H9 (cell line): ENCODE data around the gene TPM2. TPM values are rescaled to one million over a fixed set of nuclear protein-coding genes. Genes with fewer than 3 reads are reported as not detected.

Experiments used
- DNase-seq: peaks from one replicate; pipeline ENCODE4 v3.0.0-alpha.2; 2017
- H2AFZ ChIP-seq: one replicate; pipeline ENCODE4 v1.6.1; 2013; ENCODE audit warnings: mild to moderate bottlenecking, low read length, control low read depth, moderate library complexity
- H2AK5ac ChIP-seq: 2 replicates; pipeline ENCODE4 v1.6.1; 2013; ENCODE audit warnings: low read length, control low read depth, mixed read lengths; ENCODE audit not compliant: insufficient read length
- H2BK120ac ChIP-seq: one replicate; pipeline ENCODE4 v1.6.1; 2013; ENCODE audit warnings: low read depth, mild to moderate bottlenecking, low read length, control low read depth, inconsistent platforms; ENCODE audit not compliant: poor library complexity, severe bottlenecking
- H2BK12ac ChIP-seq: 2 replicates; pipeline ENCODE4 v1.6.1; 2013; ENCODE audit warnings: low read length, control low read depth, mixed read lengths, low read depth; ENCODE audit not compliant: insufficient read length
- H2BK15ac ChIP-seq: 2 replicates; pipeline ENCODE4 v1.6.1; 2013; ENCODE audit warnings: low read depth, low read length, control low read depth
- H2BK20ac ChIP-seq: one replicate; pipeline ENCODE4 v1.6.1; 2013; ENCODE audit warnings: low read depth, mild to moderate bottlenecking, low read length, control low read depth, inconsistent platforms; ENCODE audit not compliant: poor library complexity, severe bottlenecking
- H2BK5ac ChIP-seq: 2 replicates; pipeline ENCODE4 v1.6.1; 2013; ENCODE audit warnings: low read length, control low read depth, mixed read lengths; ENCODE audit not compliant: insufficient read length
- H3K14ac ChIP-seq: 2 replicates; pipeline ENCODE4 v1.6.1; 2013; ENCODE audit warnings: low read length, control low read depth; ENCODE audit not compliant: insufficient read depth
- H3K18ac ChIP-seq: 2 replicates; pipeline ENCODE4 v1.6.1; 2013; ENCODE audit warnings: low read depth, mild to moderate bottlenecking, mixed read lengths, low read length, control low read depth; ENCODE audit not compliant: insufficient read length
- H3K23ac ChIP-seq: 2 replicates; pipeline ENCODE4 v1.6.1; 2013; ENCODE audit warnings: low read length, control low read depth, mixed read lengths, low read depth; ENCODE audit not compliant: insufficient read length
- H3K23me2 ChIP-seq: 2 replicates; pipeline ENCODE4 v1.6.1; 2013; ENCODE audit warnings: low read depth, mild to moderate bottlenecking, mixed read lengths, low read length, control low read depth; ENCODE audit not compliant: insufficient read length, poor library complexity, severe bottlenecking
- H3K27ac ChIP-seq: 2 replicates; pipeline ENCODE4 v1.5.1; 2013; ENCODE audit warnings: low read length, control low read depth, mixed read lengths, low read depth; ENCODE audit not compliant: insufficient read length
- H3K27me3 ChIP-seq: 2 replicates; pipeline ENCODE4 v1.6.1; 2013; ENCODE audit warnings: low read length, control low read depth, inconsistent platforms; ENCODE audit not compliant: insufficient read depth
- H3K4ac ChIP-seq: 2 replicates; pipeline ENCODE4 v1.6.1; 2013; ENCODE audit warnings: low read depth, mild to moderate bottlenecking, control low read depth, inconsistent platforms, low read length, moderate library complexity
- H3K4me1 ChIP-seq: 2 replicates; pipeline ENCODE4 v1.6.1; 2013; ENCODE audit warnings: low read length, control low read depth, inconsistent platforms; ENCODE audit not compliant: insufficient read depth
- H3K4me2 ChIP-seq: 2 replicates; pipeline ENCODE4 v1.6.1; 2013; ENCODE audit warnings: low read length, control low read depth, mixed read lengths; ENCODE audit not compliant: insufficient read length, insufficient read depth
- H3K56ac ChIP-seq: 2 replicates; pipeline ENCODE4 v1.6.1; 2013; ENCODE audit warnings: low read depth, mild to moderate bottlenecking, mixed read lengths, low read length, control low read depth; ENCODE audit not compliant: insufficient read length
- H3K79me1 ChIP-seq: 2 replicates; pipeline ENCODE4 v1.6.1; 2013; ENCODE audit warnings: low read depth, mild to moderate bottlenecking, moderate library complexity, low read length, control low read depth, inconsistent platforms; ENCODE audit not compliant: insufficient read depth, poor library complexity, severe bottlenecking
- H3K79me2 ChIP-seq: 2 replicates; pipeline ENCODE4 v1.6.1; 2013; ENCODE audit warnings: low read length, control low read depth, inconsistent platforms; ENCODE audit not compliant: insufficient read depth
- H3K9ac ChIP-seq: 2 replicates; pipeline ENCODE4 v1.6.1; 2013; ENCODE audit warnings: low read length, control low read depth, mixed read lengths; ENCODE audit not compliant: insufficient read length; ENCODE audit errors: extremely low read depth
- H3K9me3 ChIP-seq: one replicate; pipeline ENCODE4 v1.6.1; 2013; ENCODE audit warnings: low read depth, low read length, inconsistent platforms; ENCODE audit not compliant: control insufficient read depth
- H3T11ph ChIP-seq: one replicate; pipeline ENCODE4 v1.6.1; 2013; ENCODE audit warnings: mild to moderate bottlenecking, low read length, control low read depth, inconsistent platforms
- H4K20me1 ChIP-seq: one replicate; pipeline ENCODE4 v1.6.1; 2013; ENCODE audit not compliant: control insufficient read depth, insufficient read length, insufficient read depth
- H4K5ac ChIP-seq: 2 replicates; pipeline ENCODE4 v1.6.1; 2013; ENCODE audit warnings: low read depth, mild to moderate bottlenecking, mixed read lengths, low read length, control low read depth; ENCODE audit not compliant: insufficient read length
- H4K8ac ChIP-seq: replicated peaks from 2 replicates; pipeline ENCODE4 v1.6.1; 2013; ENCODE audit warnings: low read length, control low read depth, mixed read lengths, low read depth; ENCODE audit not compliant: insufficient read length
- H4K91ac ChIP-seq: 2 replicates; pipeline ENCODE4 v1.6.1; 2013; ENCODE audit warnings: low read depth, mild to moderate bottlenecking, moderate library complexity, mixed read lengths, low read length, control low read depth; ENCODE audit not compliant: insufficient read length
- H3K27ac Mint-ChIP-seq, 3 experiments: 2 replicates in 2 of 3; 3 replicates in 1 of 3; pipeline ENCODE4 v1.8.0; 2020 to 2021; ENCODE audit warnings: mixed read lengths in 3 of 3, mild to moderate bottlenecking in 1 of 3, moderate library complexity in 1 of 3
- H3K27me3 Mint-ChIP-seq: 2 replicates; pipeline ENCODE4 v1.8.0; 2021; ENCODE audit warnings: low read depth, mild to moderate bottlenecking, moderate library complexity, mixed read lengths
- H3K36me3 Mint-ChIP-seq, 3 experiments: 2 replicates in 2 of 3; 3 replicates in 1 of 3; pipeline ENCODE4 v1.8.0; 2020 to 2021; ENCODE audit warnings: low read depth in 3 of 3, mixed read lengths in 3 of 3; ENCODE audit not compliant: insufficient read depth in 1 of 3
- H3K4me1 Mint-ChIP-seq, 2 experiments: 2 replicates each; pipeline ENCODE4 v1.8.0; 2020; ENCODE audit warnings: mixed read lengths in 2 of 2
- H3K4me3 Mint-ChIP-seq, 2 experiments: 2 replicates in 1 of 2; 3 replicates in 1 of 2; pipeline ENCODE4 v1.8.0; 2020 to 2021; ENCODE audit warnings: mild to moderate bottlenecking in 2 of 2, mixed read lengths in 2 of 2, moderate library complexity in 1 of 2
- H3K9me3 Mint-ChIP-seq, 2 experiments: 2 replicates in 1 of 2; 3 replicates in 1 of 2; pipeline ENCODE4 v1.8.0; 2020; ENCODE audit warnings: mild to moderate bottlenecking in 2 of 2, mixed read lengths in 2 of 2, moderate library complexity in 1 of 2
- CTCF ChIP-seq: fragments of 200-600 bp; sonication (generic); conservative IDR thresholded peaks from 3 replicates; pipeline ENCODE4 v1.8.0; 2021; ENCODE audit warnings: antibody characterized with exemption, mild to moderate bottlenecking
- WGBS: extraction: QIAGEN DNeasy Blood & Tissue Kit; methylation state at CpG from one replicate; pipeline ENCODE4 v1.1.7; 2013; ENCODE audit warnings: missing lambda C conversion rate, low lambda C conversion rate, mixed read lengths; ENCODE audit not compliant: insufficient read length; ENCODE audit errors: extremely low coverage; 5-methylcytosine and 5-hydroxymethylcytosine counted together
- total RNA-seq: library from RNA; stranded (reverse); gene quantifications from 2 replicates; pipeline ENCODE4 v1.2.1, GENCODE V29; 2021

Gene TPM2
- total RNA-seq, 1 experiment from 2014 or later = 225 TPM

GRCh38 chr9:35649431-35650340 lies 40.0 kb downstream of the TPM2 start:
- no peak overlapping the region for H2BK120ac ChIP-seq
- no peak overlapping the region for H3T11ph ChIP-seq
- no peak for TF ChIP-seq CTCF
- no peak overlapping the region for H3K9ac ChIP-seq
- H3K14ac ChIP-seq = no peak overlapping the region
- 0 out of 2 replicates have a peak, but pooled peaks cover 2% of the 10 kb centered on the region for H3K27me3 ChIP-seq
- no peaks in the 10 kb centered on the region for H4K20me1 ChIP-seq
- no peaks in the 10 kb centered on the region for H3K9me3 ChIP-seq
- H3K9me3 Mint-ChIP-seq = no peaks in the 10 kb centered on the region
- no peaks in the 10 kb centered on the region for H3K23me2 ChIP-seq
- H3K79me2 ChIP-seq = no peaks in the 10 kb centered on the region
- H3K4me1 ChIP-seq = peaks cover 3% of the 10 kb centered on the region; the same call in 1 of the 2 replicates
- no peak overlapping the region for H4K8ac ChIP-seq
- H3K27me3 Mint-ChIP-seq = peaks cover 5% of the 10 kb centered on the region
- no peak for DNase-seq
- H3K27ac ChIP-seq = no peak overlapping the region
- no CpG with 5 or more reads among the region's 26 CpGs for WGBS
- no peaks in the 10 kb centered on the region for H3K36me3 Mint-ChIP-seq
- H3K79me1 ChIP-seq = no peaks in the 10 kb centered on the region
- H2AFZ ChIP-seq = no peak overlapping the region
- no peak overlapping the region; a peak in 1 of 5 replicates for H3K4me3 Mint-ChIP-seq
- H3K4me1 Mint-ChIP-seq = peaks cover 27 to 33% of the 10 kb centered on the region in 2 experiments
- no peak overlapping the region for H3K18ac ChIP-seq
- no peak overlapping the region for H3K56ac ChIP-seq
- no peak overlapping the region for H2AK5ac ChIP-seq
- H3K27ac Mint-ChIP-seq = no peak overlapping the region
- no peak overlapping the region for H4K91ac ChIP-seq
- no peak overlapping the region for H2BK15ac ChIP-seq
- H4K5ac ChIP-seq = no peak overlapping the region
- H3K4ac ChIP-seq = no peak overlapping the region
- H2BK5ac ChIP-seq = no peak overlapping the region
- no peak overlapping the region for H2BK12ac ChIP-seq
- H2BK20ac ChIP-seq = no peak overlapping the region
- H3K4me2 ChIP-seq = no peak overlapping the region
- no peak overlapping the region for H3K23ac ChIP-seq
